Fibroblast of skin of left quadriceps (primary cell): Measurements from ENCODE around the gene CCDC138.

Experiments used
- DNase-seq, 2 experiments: peaks; one replicate each; pipeline ENCODE4 v3.0.0-alpha.2; 2013; ENCODE audit warnings: low read depth in 2 of 2

CCDC138 gene

DNA sequence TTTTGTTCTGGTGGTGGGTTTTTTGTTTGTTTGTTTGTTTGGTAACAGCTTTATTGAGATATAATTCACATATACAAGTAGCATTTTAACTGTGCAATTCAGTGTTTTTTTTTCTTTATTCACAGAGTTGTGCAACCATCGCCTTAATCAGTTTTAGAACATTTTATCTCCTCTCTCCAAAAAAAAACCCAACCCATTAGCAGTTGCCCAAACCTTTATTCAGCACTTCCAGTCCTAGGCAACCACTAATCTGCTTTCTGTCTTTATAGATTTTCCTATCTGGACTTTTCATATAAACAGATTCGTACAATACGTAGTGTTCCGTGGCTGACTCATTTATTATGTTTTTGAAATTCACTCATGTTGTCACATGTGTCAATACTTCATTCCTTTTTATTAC lies 38.7 kb downstream of the CCDC138 start:
- DNase-seq: no peak

- no peak for DNase-seq
Measured at GRCh38 chr2:108825736-108826135, 39.2 kb downstream of the CCDC138 start.

GRCh38 chr2:108829578-108830310 lies 43.2 kb downstream of the CCDC138 start:
- no peak for DNase-seq

- no peak for DNase-seq
Measured at GRCh38 chr2:108833219-108833618, 46.6 kb downstream of the CCDC138 start.

DNA sequence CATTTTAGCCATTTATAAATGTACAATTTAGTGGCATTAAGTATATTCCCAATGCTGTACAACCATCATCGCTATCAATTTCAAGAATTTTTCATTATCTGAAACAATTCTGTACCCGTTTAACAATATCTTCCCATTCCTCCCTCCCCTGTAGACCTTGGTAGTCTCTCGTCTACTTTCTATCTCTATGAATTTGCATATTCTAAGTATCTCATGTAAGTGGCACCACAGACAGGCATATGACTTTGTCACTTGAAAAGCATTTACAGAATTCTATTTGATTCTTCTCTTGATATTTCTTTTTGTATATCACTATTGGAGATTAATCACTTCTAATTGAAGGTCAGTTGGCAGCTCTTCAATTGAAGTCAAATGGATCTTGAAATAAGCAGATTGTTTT lies 48.0 kb downstream of the CCDC138 start:
- DNase-seq: no peak

DNA sequence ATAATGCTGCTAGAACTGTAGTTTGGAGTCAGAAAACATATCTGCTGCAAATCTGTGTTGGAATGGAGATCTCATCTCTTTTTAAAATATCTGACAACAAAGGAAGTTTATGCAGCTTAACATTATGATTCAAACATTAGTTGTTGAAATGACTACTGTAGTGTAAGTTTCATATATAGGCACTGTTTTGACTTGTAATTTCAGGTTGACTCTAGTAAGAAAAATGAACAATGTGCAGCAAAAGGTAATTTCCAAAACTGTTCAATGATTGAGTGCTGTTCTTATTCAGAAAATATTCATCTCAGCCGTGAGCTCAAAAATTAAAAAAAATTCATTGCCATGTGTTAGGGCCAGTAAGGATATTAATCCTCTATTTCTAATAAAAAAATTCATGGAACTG lies 48.5 kb downstream of the CCDC138 start:
- no peak for DNase-seq

DNA sequence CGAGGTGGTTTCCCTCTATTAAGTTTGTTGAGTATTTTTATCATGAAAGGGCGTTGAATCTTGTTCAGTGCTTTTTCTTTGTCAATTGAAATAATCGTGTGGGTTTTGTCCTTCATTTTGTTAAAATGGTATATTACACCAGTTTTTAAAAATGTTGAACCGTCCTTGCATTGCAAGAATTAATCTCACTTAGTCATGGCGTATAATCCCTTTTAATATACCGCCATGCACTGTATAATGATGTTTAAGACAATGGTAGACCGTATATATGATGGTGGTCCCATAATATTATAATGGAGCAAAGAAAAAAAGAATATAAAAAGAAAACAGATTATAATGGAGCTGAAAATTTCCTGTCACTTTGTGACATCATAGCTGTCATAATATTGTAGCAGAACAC lies 50.6 kb downstream of the CCDC138 start:
- DNase-seq: no peak

DNA sequence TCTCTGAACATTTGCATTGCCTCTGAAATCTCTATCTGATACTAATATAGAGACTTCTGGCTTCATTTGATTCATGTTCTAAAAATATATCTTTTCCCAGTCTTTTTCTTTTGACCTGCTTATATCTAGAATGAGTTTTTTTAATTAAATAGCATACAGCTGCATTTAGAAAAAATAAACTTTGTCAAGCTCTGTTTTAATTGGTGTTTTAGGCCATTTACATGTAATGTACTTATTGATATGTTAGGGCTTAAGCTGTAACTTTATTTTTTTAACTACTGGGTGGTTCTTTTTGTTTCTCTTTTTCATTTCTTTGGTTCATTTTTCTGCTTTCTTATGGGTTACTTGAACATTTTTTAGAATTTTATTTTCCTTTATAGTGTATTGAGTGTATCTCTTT lies 54.9 kb downstream of the CCDC138 start:
- no peak for DNase-seq

- DNase-seq: no peak
Measured at GRCh38 chr2:108845923-108846322, 59.4 kb downstream of the CCDC138 start.

DNA sequence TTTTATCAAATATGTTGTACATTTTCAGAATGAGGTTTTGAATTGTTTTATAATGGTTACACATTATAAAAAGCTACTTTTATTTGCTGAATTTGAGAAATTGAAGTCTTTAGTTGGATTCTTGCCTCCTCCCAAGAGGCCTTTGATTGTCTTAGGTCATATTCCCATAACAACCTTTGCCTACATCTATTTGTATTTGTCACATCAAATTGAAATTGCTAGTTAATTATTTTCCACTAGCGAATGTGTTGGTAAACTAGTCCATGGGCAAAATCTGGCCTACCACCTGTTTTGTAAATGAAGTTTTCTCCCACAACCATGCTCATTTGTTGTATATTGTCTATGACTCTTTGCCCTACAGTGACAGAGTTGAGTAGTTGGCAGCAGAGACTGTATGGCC lies 60.4 kb downstream of the CCDC138 start:
- no peak for DNase-seq

DNA sequence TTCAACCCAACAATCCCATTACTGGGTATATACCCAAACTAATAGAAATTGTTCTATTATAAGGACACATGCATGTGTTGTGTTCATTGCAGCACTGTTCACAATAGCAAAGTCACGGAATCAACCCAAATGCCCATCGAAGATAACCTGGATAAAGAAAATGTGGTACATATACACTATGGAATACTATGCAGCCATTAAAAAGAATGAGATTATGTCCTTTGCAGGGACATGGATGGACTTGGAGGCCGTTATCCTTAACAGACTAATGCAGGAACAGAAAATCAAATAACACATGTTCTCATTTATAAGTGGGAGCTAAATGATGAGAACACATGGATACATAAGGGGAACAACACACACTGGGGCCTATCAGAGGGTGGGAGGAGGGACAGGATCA lies 65.8 kb downstream of the CCDC138 start:
- no peak for DNase-seq

- DNase-seq: no peak
Measured at GRCh38 chr2:108853421-108853820, 66.8 kb downstream of the CCDC138 start.

GRCh38 chr2:108854484-108854883 lies 67.9 kb downstream of the CCDC138 start:
- no peak for DNase-seq

- DNase-seq: no peak
Measured at GRCh38 chr2:108855194-108855593, 68.6 kb downstream of the CCDC138 start.

GRCh38 chr2:108858894-108859293 lies 72.3 kb downstream of the CCDC138 start:
- no peak for DNase-seq

- no peak for DNase-seq
Measured at GRCh38 chr2:108866041-108866440, 79.5 kb downstream of the CCDC138 start.

DNA sequence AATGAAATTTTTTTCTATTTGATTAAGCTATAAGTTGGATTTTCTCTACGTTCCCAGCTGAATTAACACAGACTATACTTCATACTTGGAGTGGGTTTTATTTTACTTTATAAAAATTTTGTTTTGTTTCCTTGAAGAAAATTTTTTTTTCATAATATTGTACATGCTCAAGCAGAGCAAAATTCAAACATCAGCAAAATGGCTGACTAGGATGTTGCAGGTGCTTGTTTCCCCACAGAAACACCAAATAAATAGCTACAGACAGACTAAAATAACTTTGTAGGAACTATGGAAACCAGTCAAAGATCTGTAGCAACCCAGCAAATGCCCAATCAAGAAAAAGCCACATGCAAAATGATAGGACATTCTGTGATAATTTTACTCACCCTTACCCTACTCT lies 82.3 kb downstream of the CCDC138 start:
- DNase-seq: no peak

DNA sequence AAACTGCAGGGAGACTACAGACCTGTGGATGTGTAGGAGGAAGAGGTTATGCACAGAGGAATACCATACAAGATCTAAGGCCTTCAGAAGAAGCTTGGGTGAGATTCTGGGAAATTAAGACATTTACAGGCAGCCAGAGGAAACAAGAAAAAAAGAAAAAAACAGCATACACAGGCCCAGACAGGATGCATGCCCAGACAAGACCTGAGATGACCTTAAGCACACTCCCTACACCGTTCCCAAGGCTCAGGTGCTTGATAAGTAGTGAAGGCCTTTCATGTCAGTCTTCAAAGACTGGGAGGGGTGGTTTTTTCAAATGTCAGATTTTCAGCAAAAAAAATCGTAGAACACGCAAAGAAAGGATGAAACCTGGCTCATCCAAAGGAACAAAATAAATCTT lies 83.0 kb downstream of the CCDC138 start:
- no peak for DNase-seq

GRCh38 chr2:108870069-108870644 lies 83.6 kb downstream of the CCDC138 start:
- no peak for DNase-seq

- no peak for DNase-seq
Measured at GRCh38 chr2:108877506-108877905, 90.9 kb downstream of the CCDC138 start.

DNA sequence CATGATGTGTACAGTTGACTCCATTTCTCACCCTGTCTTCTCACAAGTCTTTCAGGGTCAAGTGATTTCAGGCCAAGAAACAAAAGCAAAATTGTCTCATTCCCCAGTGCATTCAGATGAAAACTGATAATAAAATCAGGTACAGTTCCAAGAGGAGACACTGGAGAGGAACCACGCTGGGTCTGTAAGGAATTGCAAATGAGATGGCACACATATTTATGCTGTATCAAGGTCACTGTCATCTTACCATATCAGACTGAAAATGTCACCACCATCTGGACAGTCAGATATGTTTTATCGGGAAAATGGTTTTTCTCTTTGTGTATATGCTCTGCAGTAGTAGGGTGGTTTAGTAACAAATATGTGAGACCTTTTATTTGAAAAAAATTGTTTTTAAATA lies 91.7 kb downstream of the CCDC138 start:
- no peak for DNase-seq

- DNase-seq: no peak
Measured at GRCh38 chr2:108884619-108885018, 98.0 kb downstream of the CCDC138 start.

DNA sequence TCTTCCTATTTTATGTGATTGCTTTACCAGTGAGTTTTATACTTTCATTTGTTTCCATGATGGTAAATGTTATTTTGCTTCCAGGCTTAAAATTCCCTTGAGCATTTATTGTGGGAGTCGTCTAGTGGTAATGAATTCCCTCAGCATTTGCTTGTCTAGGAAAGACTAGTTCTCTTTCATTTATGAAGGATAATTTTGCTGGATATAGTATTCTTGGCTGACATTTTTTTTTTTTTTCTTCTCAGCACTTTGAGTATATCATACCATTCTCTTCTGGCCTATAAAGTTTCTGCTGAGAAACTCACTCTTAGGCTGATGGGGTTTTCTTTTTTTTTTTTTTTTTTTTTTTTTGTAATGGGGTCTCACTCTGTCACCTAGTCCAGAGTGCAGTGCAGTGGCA lies 103.3 kb downstream of the CCDC138 start:
- no peak for DNase-seq

DNA sequence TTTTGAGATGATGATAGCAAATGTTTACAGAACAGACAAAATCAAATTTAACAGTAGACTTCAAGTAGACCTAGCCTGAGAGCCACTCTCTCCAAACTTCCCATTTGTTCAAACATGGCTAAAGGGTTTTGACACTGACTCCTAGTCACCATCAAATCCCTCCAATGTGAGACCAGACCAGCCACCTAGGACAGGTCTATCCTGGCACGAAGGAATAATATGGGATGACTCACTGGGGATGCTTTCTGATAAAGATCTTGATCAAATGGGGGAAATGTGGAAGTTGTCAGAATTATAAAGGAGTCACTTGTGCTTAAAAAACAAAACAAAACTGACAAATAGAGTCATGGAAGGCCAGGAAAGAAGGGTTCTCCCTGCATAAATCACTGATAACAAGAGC lies 106.7 kb downstream of the CCDC138 start:
- no peak for DNase-seq
